Type B pancreatic cell (in vitro differentiated cells): Measurements from ENCODE around the gene CYTH4. TPM values are rescaled to one million over a fixed set of nuclear protein-coding genes. Genes with fewer than 3 reads are reported as not detected.

Experiments
- DNase-seq: peaks from one replicate; pipeline ENCODE4 v3.0.0; 2021; ENCODE audit warnings: mixed read lengths; ENCODE audit not compliant: unreplicated experiment; ENCODE audit errors: extremely low spot score
- H3K27ac Mint-ChIP-seq: 2 replicates; pipeline ENCODE4 v1.8.0; 2021; ENCODE audit warnings: mild to moderate bottlenecking, mixed read lengths
- H3K27me3 Mint-ChIP-seq: 2 replicates; pipeline ENCODE4 v1.8.0; 2021; ENCODE audit warnings: mixed read lengths
- H3K36me3 Mint-ChIP-seq: 2 replicates; pipeline ENCODE4 v1.8.0; 2021; ENCODE audit warnings: mixed read lengths
- H3K4me1 Mint-ChIP-seq: one replicate; pipeline ENCODE4 v1.8.0; 2021; ENCODE audit warnings: mixed read lengths; ENCODE audit not compliant: unreplicated experiment
- H3K4me3 Mint-ChIP-seq: 2 replicates; pipeline ENCODE4 v1.8.0; 2021; ENCODE audit warnings: mild to moderate bottlenecking, mixed read lengths
- H3K9me3 Mint-ChIP-seq: 2 replicates; pipeline ENCODE4 v1.8.0; 2021; ENCODE audit warnings: mixed read lengths
- CTCF ChIP-seq: fragments of 200-600 bp; sonication (generic); conservative IDR thresholded peaks from 2 replicates; pipeline ENCODE4 v1.5.0; 2021; ENCODE audit warnings: antibody characterized with exemption, mild to moderate bottlenecking
- total RNA-seq: library from RNA; stranded (reverse); gene quantifications from 2 replicates; pipeline ENCODE4 v1.2.1, GENCODE V29; 2021; ENCODE audit warnings: low replicate concordance

The CYTH4 gene
- total RNA-seq, 1 donor from 2014 or later, result not detected

GRCh38 chr22:37259540-37260029 lies 22.7 kb upstream of the CYTH4 start:
- DNase-seq, result no peak
- H3K9me3 Mint-ChIP-seq, result no peaks in the 10 kb centered on the region
- peak overlapping the region; percentile 39 for H3K27ac Mint-ChIP-seq
- peak; percentile 70 for TF ChIP-seq CTCF
- H3K4me1 Mint-ChIP-seq, result peaks cover 10% of the 10 kb centered on the region
- H3K36me3 Mint-ChIP-seq, result no peaks in the 10 kb centered on the region
- peak overlapping the region; percentile 45 for H3K4me3 Mint-ChIP-seq
- peaks cover 43% of the 10 kb centered on the region for H3K27me3 Mint-ChIP-seq

GRCh38 chr22:37260155-37260795 lies 22.0 kb upstream of the CYTH4 start:
- Mint-ChIP-seq H3K27me3 (peaks cover 41% of the 10 kb centered on the region), H3K27ac (no peak overlapping the region)

GRCh38 chr22:37260901-37261336 lies 21.4 kb upstream of the CYTH4 start:
- H3K9me3 Mint-ChIP-seq, result peaks cover 3% of the 10 kb centered on the region

More at GRCh38 chr22:37260155-37260795, 22.0 kb upstream of the CYTH4 start:
- H3K4me3 Mint-ChIP-seq, result no peak overlapping the region
- H3K36me3 Mint-ChIP-seq, result no peaks in the 10 kb centered on the region
- no peak for DNase-seq
- peaks cover 10% of the 10 kb centered on the region for H3K4me1 Mint-ChIP-seq
- TF ChIP-seq CTCF, result no peak
- no peaks in the 10 kb centered on the region for H3K9me3 Mint-ChIP-seq

GRCh38 chr22:37262346-37262745 lies 20.0 kb upstream of the CYTH4 start:
- no peak for TF ChIP-seq CTCF
- H3K27me3 Mint-ChIP-seq, result peaks cover 34% of the 10 kb centered on the region
- no peaks in the 10 kb centered on the region for H3K36me3 Mint-ChIP-seq
- H3K4me1 Mint-ChIP-seq, result peaks cover 16% of the 10 kb centered on the region
- DNase-seq, result no peak
- H3K9me3 Mint-ChIP-seq, result peaks cover 4% of the 10 kb centered on the region
- no peak overlapping the region for H3K4me3 Mint-ChIP-seq
- no peak overlapping the region for H3K27ac Mint-ChIP-seq

More at GRCh38 chr22:37260901-37261336, 21.4 kb upstream of the CYTH4 start:
- TF ChIP-seq CTCF, result peak; percentile 90
- H3K27me3 Mint-ChIP-seq, result peaks cover 42% of the 10 kb centered on the region
- peak overlapping the region; percentile 5 for H3K27ac Mint-ChIP-seq
- no peak overlapping the region for H3K4me3 Mint-ChIP-seq
- no peak for DNase-seq
- H3K36me3 Mint-ChIP-seq, result no peaks in the 10 kb centered on the region
- H3K4me1 Mint-ChIP-seq, result peaks cover 10% of the 10 kb centered on the region

GRCh38 chr22:37263966-37264887 lies 18.1 kb upstream of the CYTH4 start:
- Mint-ChIP-seq H3K36me3 (no peaks in the 10 kb centered on the region), H3K27ac (no peak overlapping the region), H3K27me3 (peaks cover 26% of the 10 kb centered on the region), H3K9me3 (peaks cover 4% of the 10 kb centered on the region), H3K4me1 (peaks cover 13% of the 10 kb centered on the region), H3K4me3 (no peak overlapping the region)
- no peak for DNase-seq
- TF ChIP-seq CTCF, result no peak
